Measurements from ENCODE around the gene NWD2. TPM values are rescaled to one million over a fixed set of nuclear protein-coding genes. Genes with fewer than 3 reads are reported as not detected.

Gene NWD2
- total and polyA plus RNA-seq, 3 donors from 2014 or later = 0.12 to 0.63 (median 0.50) TPM

DNA sequence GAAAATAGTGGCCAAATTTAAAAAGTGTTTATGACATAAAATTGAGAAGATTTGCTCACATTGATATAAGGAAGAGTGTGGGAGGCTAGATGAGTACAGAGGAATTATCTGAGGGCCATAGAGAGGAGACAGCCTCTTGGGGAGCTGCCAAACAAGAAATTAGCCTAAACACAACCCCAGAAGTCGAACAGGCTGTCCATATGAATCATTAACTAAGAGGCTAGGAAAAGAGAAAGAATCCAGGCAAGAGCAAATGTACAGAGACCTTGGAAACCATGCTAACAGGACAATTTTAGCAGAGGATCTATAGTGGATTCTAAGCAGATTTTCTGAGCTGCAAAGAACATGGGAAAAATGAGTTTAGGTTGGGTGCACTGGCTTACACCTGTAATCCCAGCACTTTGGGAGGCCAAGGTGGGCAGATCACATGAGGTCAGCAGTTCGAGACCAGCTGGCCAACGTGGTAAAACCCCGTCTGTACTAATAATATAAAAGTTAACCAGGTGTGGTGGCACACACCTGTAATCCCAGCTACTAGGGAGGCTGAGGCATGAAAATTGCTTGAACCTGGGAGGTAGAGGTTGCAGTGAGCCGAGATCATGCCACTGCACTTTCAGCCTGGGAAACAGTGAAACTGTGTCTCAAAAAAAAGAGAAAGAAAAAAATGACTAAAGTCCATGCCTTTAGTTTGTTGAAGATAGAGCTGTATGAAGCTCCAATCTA lies 76.1 kb downstream of the NWD2 start:
- intact Hi-C loops (cut with DNase I; ENCODE audit: low total_unique reads) = no loop called here
- TF ChIP-seq POLR2A (IDR thresholded peaks at IDR 0.05) = no peak
- TF ChIP-seq, protein P1, sequence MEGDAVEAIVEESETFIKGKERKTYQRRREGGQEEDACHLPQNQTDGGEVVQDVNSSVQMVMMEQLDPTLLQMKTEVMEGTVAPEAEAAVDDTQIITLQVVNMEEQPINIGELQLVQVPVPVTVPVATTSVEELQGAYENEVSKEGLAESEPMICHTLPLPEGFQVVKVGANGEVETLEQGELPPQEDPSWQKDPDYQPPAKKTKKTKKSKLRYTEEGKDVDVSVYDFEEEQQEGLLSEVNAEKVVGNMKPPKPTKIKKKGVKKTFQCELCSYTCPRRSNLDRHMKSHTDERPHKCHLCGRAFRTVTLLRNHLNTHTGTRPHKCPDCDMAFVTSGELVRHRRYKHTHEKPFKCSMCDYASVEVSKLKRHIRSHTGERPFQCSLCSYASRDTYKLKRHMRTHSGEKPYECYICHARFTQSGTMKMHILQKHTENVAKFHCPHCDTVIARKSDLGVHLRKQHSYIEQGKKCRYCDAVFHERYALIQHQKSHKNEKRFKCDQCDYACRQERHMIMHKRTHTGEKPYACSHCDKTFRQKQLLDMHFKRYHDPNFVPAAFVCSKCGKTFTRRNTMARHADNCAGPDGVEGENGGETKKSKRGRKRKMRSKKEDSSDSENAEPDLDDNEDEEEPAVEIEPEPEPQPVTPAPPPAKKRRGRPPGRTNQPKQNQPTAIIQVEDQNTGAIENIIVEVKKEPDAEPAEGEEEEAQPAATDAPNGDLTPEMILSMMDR (IDR thresholded peaks at IDR 0.05) = no peak
- Histone ChIP-seq H3K4me1 (no peaks in the 10 kb centered on the region), H3K36me3 (ENCODE audit: low read depth, missing control alignments) (no peaks in the 10 kb centered on the region), H3K27ac (no peak overlapping the region), H3K9me3 (no peaks in the 10 kb centered on the region), H3K4me3 (no peak overlapping the region), H3K27me3 (no peaks in the 10 kb centered on the region)
- DNase-seq = no peak
- WGBS, 2 donors = 34 to 75% methylated on average over 5 of the region's 5 CpGs

DNA sequence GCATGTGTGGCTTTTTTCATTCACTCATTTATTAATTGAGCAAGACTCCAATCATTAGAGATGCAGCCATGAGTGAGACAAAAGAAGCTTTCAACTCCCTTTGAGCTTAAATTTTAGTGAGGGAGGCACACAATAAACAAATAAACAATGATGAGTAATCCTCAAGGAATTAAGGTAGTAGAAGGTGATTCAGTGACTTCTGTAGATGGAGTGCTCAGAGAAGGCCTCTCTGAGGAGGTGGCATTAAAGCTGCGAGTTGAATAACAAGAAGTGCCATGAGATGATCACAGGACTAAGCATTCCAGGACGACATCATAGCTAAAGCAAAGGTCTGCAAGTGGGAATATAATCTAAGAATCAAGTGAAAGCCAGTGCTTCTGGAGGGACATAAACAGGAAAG lies 77.6 kb downstream of the NWD2 start:
- no peak overlapping the region for H3K4me3 ChIP-seq
- no peak for TF ChIP-seq POLR2A (IDR thresholded peaks at IDR 0.05)
- TF ChIP-seq, protein P1 (IDR thresholded peaks at IDR 0.05) = no peak
- H3K27ac ChIP-seq = no peak overlapping the region
- no peaks in the 10 kb centered on the region for H3K36me3 ChIP-seq (ENCODE audit: low read depth, missing control alignments)
- H3K4me1 ChIP-seq = no peaks in the 10 kb centered on the region
- intact Hi-C loops (cut with DNase I; ENCODE audit: low total_unique reads) = no loop called here
- DNase-seq = no peak
- H3K27me3 ChIP-seq = no peaks in the 10 kb centered on the region
- H3K9me3 ChIP-seq = no peaks in the 10 kb centered on the region
- WGBS, 2 donors = 74 to 76% methylated on average over 2 of the region's 2 CpGs

DNA sequence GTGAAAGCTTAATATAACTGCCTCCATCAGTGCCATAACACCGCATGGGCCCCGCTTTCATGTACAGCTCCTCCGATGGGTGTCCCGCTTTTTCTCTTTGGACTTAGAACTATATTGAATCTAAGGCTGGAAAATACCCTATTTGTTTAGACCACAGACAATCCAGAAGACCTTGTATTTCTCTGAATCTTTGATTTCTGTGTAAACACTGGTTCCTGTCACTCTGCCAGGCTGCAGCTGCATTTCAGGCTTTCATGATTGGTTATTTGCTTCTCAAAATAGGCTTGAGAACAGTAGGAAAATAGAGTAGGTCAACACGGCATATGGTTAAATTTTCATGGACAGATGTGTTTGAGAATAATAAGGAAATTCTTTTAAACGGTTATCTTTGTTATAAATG lies 80.0 kb downstream of the NWD2 start:
- WGBS, 2 donors = 73 to 75% methylated on average over 6 of the region's 6 CpGs
- DNase-seq = no peak
- Histone ChIP-seq H3K27me3 (no peaks in the 10 kb centered on the region), H3K36me3 (ENCODE audit: low read depth, missing control alignments) (no peaks in the 10 kb centered on the region), H3K27ac (no peak overlapping the region), H3K4me1 (no peaks in the 10 kb centered on the region), H3K9me3 (no peaks in the 10 kb centered on the region), H3K4me3 (no peak overlapping the region)
- intact Hi-C loops (cut with DNase I; ENCODE audit: low total_unique reads) = no loop called here
- TF ChIP-seq POLR2A (IDR thresholded peaks at IDR 0.05) = no peak
- TF ChIP-seq, protein P1 (IDR thresholded peaks at IDR 0.05) = no peak

DNA sequence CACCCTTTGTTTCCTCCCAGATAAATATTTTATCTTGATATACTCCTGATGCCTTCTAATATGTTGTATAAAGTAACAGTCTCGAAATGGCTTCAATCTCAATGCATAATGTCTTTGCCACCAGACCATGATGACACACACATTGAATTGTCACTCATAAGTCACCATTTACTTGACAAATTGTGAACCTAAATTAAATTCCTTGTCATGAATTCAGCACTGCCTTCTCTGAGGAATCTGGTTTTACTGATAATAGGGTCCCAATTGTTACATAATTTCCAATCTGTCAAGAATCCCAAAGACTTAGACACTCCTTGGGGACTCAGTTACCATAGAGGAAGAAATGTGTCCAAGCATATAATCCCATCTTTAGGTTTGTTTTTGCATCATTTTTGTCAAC lies 82.3 kb downstream of the NWD2 start:
- no peaks in the 10 kb centered on the region for H3K36me3 ChIP-seq (ENCODE audit: low read depth, missing control alignments)
- intact Hi-C loops (cut with DNase I; ENCODE audit: low total_unique reads) = no loop called here
- no peaks in the 10 kb centered on the region for H3K9me3 ChIP-seq
- H3K4me3 ChIP-seq = no peak overlapping the region
- no peak overlapping the region for H3K27ac ChIP-seq
- no peaks in the 10 kb centered on the region for H3K27me3 ChIP-seq
- DNase-seq = no peak
- 56 to 58% methylated on average over 1 of the region's 1 CpG for WGBS, 2 donors
- TF ChIP-seq, protein P1 (IDR thresholded peaks at IDR 0.05) = no peak
- TF ChIP-seq POLR2A (IDR thresholded peaks at IDR 0.05) = no peak
- no peaks in the 10 kb centered on the region for H3K4me1 ChIP-seq

DNA sequence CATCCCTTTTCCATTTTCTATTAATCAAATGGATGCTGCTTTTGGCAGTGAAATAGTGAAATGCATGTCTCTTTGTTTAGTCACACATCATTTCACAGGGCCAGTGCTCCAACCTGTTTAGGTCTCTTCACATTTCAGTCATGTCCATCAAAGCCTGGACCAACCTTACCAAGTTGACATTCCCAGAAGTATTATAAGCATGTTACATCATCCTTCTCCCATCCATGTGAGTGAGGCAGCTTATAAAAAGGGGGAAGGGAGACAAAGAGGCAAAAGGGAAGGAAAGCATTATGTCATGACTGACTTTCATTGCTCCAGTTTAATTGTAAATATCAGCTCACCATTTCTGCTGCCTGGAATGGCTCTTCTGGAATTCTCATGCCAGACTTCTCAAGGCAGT lies 94.4 kb downstream of the NWD2 start:
- TF ChIP-seq POLR2A (IDR thresholded peaks at IDR 0.05) = no peak
- TF ChIP-seq, protein P1 (IDR thresholded peaks at IDR 0.05) = no peak
- no peak overlapping the region for H3K4me3 ChIP-seq
- DNase-seq = no peak
- no peaks in the 10 kb centered on the region for H3K27me3 ChIP-seq
- no peaks in the 10 kb centered on the region for H3K9me3 ChIP-seq
- H3K36me3 ChIP-seq (ENCODE audit: low read depth, missing control alignments) = no peaks in the 10 kb centered on the region
- H3K4me1 ChIP-seq = no peaks in the 10 kb centered on the region
- intact Hi-C loops (cut with DNase I; ENCODE audit: low total_unique reads) = no loop called here
- H3K27ac ChIP-seq = no peak overlapping the region

Data from testis (tissue), 3 donors.